CD4-positive, alpha-beta T cell (primary cell): Measurements from ENCODE around the gene CIDEB. TPM values are rescaled to one million over a fixed set of nuclear protein-coding genes. Genes with fewer than 3 reads are reported as not detected.
A peak's percentile ranks its signal among the peaks of the same experiment; 100 is the strongest.

Source experiments
- ATAC-seq: fragments of 200-7000 bp; cut with Tn5 transposase; one replicate; pipeline ENCODE4 v1.10.0; 2022; ENCODE audit warnings: mild to moderate bottlenecking; ENCODE audit not compliant: poor library complexity
- CTCF ChIA-PET: fragments of 350-600 bp; sonication (Branson Sonifier 250); formaldehyde crosslinking; loops from one replicate; lab custom pipeline; 2021; ENCODE audit warnings: antibody characterized with exemption, inconsistent platforms; lab: Charles Lee
- POLR2A ChIA-PET: fragments of 350-600 bp; sonication (Branson Sonifier 250); formaldehyde crosslinking; loops from one replicate; lab custom pipeline; 2021; ENCODE audit warnings: antibody characterized with exemption, inconsistent platforms; lab: Charles Lee
- DNase-seq, 14 experiments: peaks; one replicate each; pipeline ENCODE4 v3.0.0-alpha.2; 2013 to 2020; ENCODE audit warnings: mixed read lengths in 2 of 14
- H3K27ac ChIP-seq, 2 donors: one replicate each; pipeline versions ENCODE4 v1.5.1 to v1.7.0; 2013; ENCODE audit warnings: low read length in 2 of 2, low read depth in 1 of 2, mild to moderate bottlenecking in 1 of 2
- H3K27me3 ChIP-seq, 2 experiments: 1 replicate in 1 of 2; 2 replicates in 1 of 2; pipeline versions ENCODE4 v1.6.1 to v1.7.0; 2013; ENCODE audit warnings: low read length in 2 of 2, control low read depth in 1 of 2, mild to moderate bottlenecking in 1 of 2, moderate library complexity in 1 of 2; ENCODE audit not compliant: insufficient read depth in 2 of 2, control insufficient read depth in 1 of 2
- H3K36me3 ChIP-seq: one replicate; pipeline ENCODE4 v1.6.1; 2013; ENCODE audit warnings: low read length, control low read depth; ENCODE audit not compliant: insufficient read depth
- H3K4me1 ChIP-seq: one replicate; pipeline ENCODE4 v1.6.1; 2013; ENCODE audit warnings: low read length, control low read depth; ENCODE audit not compliant: insufficient read depth
- H3K4me3 ChIP-seq: one replicate; pipeline ENCODE4 v1.5.1; 2013; ENCODE audit warnings: mild to moderate bottlenecking, low read length, moderate library complexity
- H3K9me3 ChIP-seq, 2 experiments: 1 replicate in 1 of 2; 2 replicates in 1 of 2; pipeline versions ENCODE4 v1.6.1 to v1.7.0; 2013; ENCODE audit warnings: low read length in 2 of 2, mild to moderate bottlenecking in 2 of 2, control low read depth in 1 of 2, moderate library complexity in 1 of 2; ENCODE audit not compliant: control insufficient read depth in 1 of 2, insufficient read depth in 1 of 2
- H3K27ac Mint-ChIP-seq: one replicate; pipeline ENCODE4 v1.8.0; 2020; ENCODE audit warnings: mixed read lengths
- H3K27me3 Mint-ChIP-seq: one replicate; pipeline ENCODE4 v1.8.0; 2021; ENCODE audit warnings: mixed read lengths
- H3K36me3 Mint-ChIP-seq: one replicate; pipeline ENCODE4 v1.8.0; 2021; ENCODE audit warnings: low read depth, mixed read lengths
- H3K4me1 Mint-ChIP-seq: one replicate; pipeline ENCODE4 v1.8.0; 2021; ENCODE audit warnings: low read depth, mixed read lengths
- H3K4me3 Mint-ChIP-seq: one replicate; pipeline ENCODE4 v1.8.0; 2020; ENCODE audit warnings: mild to moderate bottlenecking, mixed read lengths
- H3K9me3 Mint-ChIP-seq: one replicate; pipeline ENCODE4 v1.8.0; 2020; ENCODE audit warnings: mixed read lengths
- intact Hi-C, 2 experiments: fragments of 100-400 bp; cut with DNase I in 1 of 2; cut with micrococcal nuclease in 1 of 2; formaldehyde crosslinking; loops; one replicate each; pipeline versions ENCODE4 v1.15.1 to v1.9.0; 2023 to 2025; cut with DNase I, micrococcal nuclease
- total RNA-seq, 174 experiments: library from RNA in 2 of 174; stranded (reverse) in 2 of 174; gene quantifications; one replicate each; pipeline ENCODE4 v1.2.3 and lab custom pipeline; 2021 to 2026
- TF ChIP-seq, protein P1 (sequence below): fragments of 200-600 bp; IDR thresholded peaks from one replicate; pipeline ENCODE4 v1.8.0; 2022; ENCODE audit warnings: antibody characterized with exemption, mild to moderate bottlenecking

Gene CIDEB
- total RNA-seq, 2 experiments from 2014 or later = 7.4 to 9.2 TPM

DNA sequence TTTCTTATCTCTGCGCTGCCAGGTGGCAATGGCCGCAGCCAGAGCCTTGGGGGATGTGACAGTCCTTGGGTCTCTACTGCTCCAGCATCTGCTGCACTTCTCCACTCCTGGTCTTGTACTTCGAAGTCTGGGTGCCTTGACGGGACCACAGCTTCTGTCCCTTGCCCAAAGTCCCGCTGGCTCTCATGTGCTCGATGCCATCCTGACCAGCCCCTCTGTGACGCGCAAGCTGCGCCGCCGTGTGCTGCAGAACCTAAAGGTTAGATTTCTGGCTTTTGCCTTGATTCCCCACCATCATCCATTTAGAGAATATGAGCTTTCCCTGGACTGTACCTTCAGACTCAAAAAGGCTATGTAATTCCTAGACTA lies 3.8 kb downstream of the CIDEB start:
- intact Hi-C loops = no loop called here
- Mint-ChIP-seq H3K27me3 (no peaks in the 10 kb centered on the region), H3K36me3 (peaks cover 91% of the 10 kb centered on the region), H3K27ac (no peak overlapping the region), H3K4me1 (peaks cover 55% of the 10 kb centered on the region), H3K9me3 (no peaks in the 10 kb centered on the region), H3K4me3 (no peak overlapping the region)
- Histone ChIP-seq H3K36me3 (peaks cover 73% of the 10 kb centered on the region), H3K27me3 (no peaks in the 10 kb centered on the region), H3K27ac (no peak overlapping the region), H3K4me1 (peaks cover 45% of the 10 kb centered on the region), H3K4me3 (no peak overlapping the region), H3K9me3 (no peaks in the 10 kb centered on the region)
- TF ChIP-seq, protein P1, sequence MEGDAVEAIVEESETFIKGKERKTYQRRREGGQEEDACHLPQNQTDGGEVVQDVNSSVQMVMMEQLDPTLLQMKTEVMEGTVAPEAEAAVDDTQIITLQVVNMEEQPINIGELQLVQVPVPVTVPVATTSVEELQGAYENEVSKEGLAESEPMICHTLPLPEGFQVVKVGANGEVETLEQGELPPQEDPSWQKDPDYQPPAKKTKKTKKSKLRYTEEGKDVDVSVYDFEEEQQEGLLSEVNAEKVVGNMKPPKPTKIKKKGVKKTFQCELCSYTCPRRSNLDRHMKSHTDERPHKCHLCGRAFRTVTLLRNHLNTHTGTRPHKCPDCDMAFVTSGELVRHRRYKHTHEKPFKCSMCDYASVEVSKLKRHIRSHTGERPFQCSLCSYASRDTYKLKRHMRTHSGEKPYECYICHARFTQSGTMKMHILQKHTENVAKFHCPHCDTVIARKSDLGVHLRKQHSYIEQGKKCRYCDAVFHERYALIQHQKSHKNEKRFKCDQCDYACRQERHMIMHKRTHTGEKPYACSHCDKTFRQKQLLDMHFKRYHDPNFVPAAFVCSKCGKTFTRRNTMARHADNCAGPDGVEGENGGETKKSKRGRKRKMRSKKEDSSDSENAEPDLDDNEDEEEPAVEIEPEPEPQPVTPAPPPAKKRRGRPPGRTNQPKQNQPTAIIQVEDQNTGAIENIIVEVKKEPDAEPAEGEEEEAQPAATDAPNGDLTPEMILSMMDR = no peak
- ChIA-PET POLR2A (interaction anchor here (0.6 to 1.4 kb wide), 2 partner anchors 61 to 1030 kb away, joined by 3 to 4 read pairs; partner anchors contain the start of gene TINF2), CTCF (interaction anchor here (1.2 to 1.4 kb wide), 2 partner anchors 30 to 88 kb away, joined by 3 read pairs; partner anchors contain the start of gene MDP1)
- DNase-seq = no peak
- no peak for ATAC-seq

GRCh38 chr14:24300326-24300980 lies 7.3 kb downstream of the CIDEB start:
- H3K36me3 ChIP-seq = peaks cover 59% of the 10 kb centered on the region
- no peak for ATAC-seq
- Mint-ChIP-seq H3K36me3 (peaks cover 89% of the 10 kb centered on the region), H3K4me3 (peak overlapping the region; percentile 99), H3K27me3 (no peaks in the 10 kb centered on the region), H3K27ac (peak overlapping the region; percentile 98), H3K9me3 (no peaks in the 10 kb centered on the region), H3K4me1 (peaks cover 64% of the 10 kb centered on the region)
- no peaks in the 10 kb centered on the region for H3K27me3 ChIP-seq
- no peaks in the 10 kb centered on the region for H3K9me3 ChIP-seq
- intact Hi-C loops = no loop called here
- H3K4me3 ChIP-seq = peak overlapping the region; percentile 87
- peak overlapping the region; percentile 81 to 87 for H3K27ac ChIP-seq
- TF ChIP-seq, protein P1 = no peak
- POLR2A ChIA-PET = interaction anchor here (0.8 to 5.7 kb wide), 20 partner anchors 8 to 210 kb away, joined by 3 to 66 read pairs (median 4); partner anchors contain the start of genes CBLN3, CHMP4A, CIDEB and DCAF11
- CTCF ChIA-PET = interaction anchor here (1.0 to 6.8 kb wide), 6 partner anchors 9 to 131 kb away, joined by 3 to 90 read pairs (median 16); partner anchors contain the start of genes CIDEB, LTB4R, LTB4R2 and MDP1
- DNase-seq = no peak
- peaks cover 56% of the 10 kb centered on the region for H3K4me1 ChIP-seq

GRCh38 chr14:24299255-24300191 lies 8.3 kb downstream of the CIDEB start, which contains the start of the genes DHRS1 and NOP9:
Gene DHRS1 (minus strand): TSS chr14:24299780. CDS start chr14:24299106, 674 bp downstream.
Gene NOP9 (plus strand): TSS chr14:24299850. CDS start chr14:24299955, 105 bp downstream.
- TF ChIP-seq, protein P1 = no peak
- peaks cover 56% of the 10 kb centered on the region for H3K4me1 ChIP-seq
- no peaks in the 10 kb centered on the region for H3K27me3 Mint-ChIP-seq
- peak within 1 kb of the TSS; percentile 98 for H3K27ac Mint-ChIP-seq
- no peaks in the 10 kb centered on the region for H3K9me3 Mint-ChIP-seq
- H3K4me3 ChIP-seq = peak within 1 kb of the TSS; percentile 87
- ChIA-PET POLR2A (interaction anchor here (0.7 to 5.7 kb wide), 20 partner anchors 9 to 209 kb away, joined by 3 to 66 read pairs (median 6); partner anchors contain the start of genes CBLN3, CHMP4A, CIDEB and DCAF11), CTCF (interaction anchor here (2.0 to 6.8 kb wide), 6 partner anchors 10 to 132 kb away, joined by 6 to 90 read pairs (median 20); partner anchors contain the start of genes CIDEB, LTB4R, LTB4R2 and MDP1)
- H3K27ac ChIP-seq = peak within 1 kb of the TSS; percentile 81 to 87
- DNase-seq = peak; percentile 86 to 98 (median 92)
- H3K4me3 Mint-ChIP-seq = peak within 1 kb of the TSS; percentile 99
- peaks cover 54% of the 10 kb centered on the region for H3K36me3 ChIP-seq
- H3K4me1 Mint-ChIP-seq = peaks cover 64% of the 10 kb centered on the region
- peak; percentile 77 for ATAC-seq
- no peaks in the 10 kb centered on the region for H3K9me3 ChIP-seq
- no peaks in the 10 kb centered on the region for H3K27me3 ChIP-seq
- H3K36me3 Mint-ChIP-seq = peaks cover 87% of the 10 kb centered on the region
- intact Hi-C loops = loop anchor here in 1 of 2 experiments (5.0 to 10.0 kb wide), 3 partner anchors 187 to 325 kb away; partner anchors contain the start of genes DCAF11 and NRL
